Duodenal mucosa (tissue), 2 donors: Measurements from ENCODE around the gene SNTG2.
"Not testable (repeated sequence)": the region's sequence is repeated elsewhere in the genome, so short reads cannot be mapped to it uniquely, and the experiment has no call there.

Experiments
- H3K27ac ChIP-seq: one replicate; pipeline ENCODE4 v1.7.0; 2013; ENCODE audit warnings: low read depth, low read length
- H3K27me3 ChIP-seq, 2 donors: one replicate each; pipeline ENCODE4 v1.7.0; 2013; ENCODE audit warnings: low read length in 2 of 2, control low read depth in 1 of 2; ENCODE audit not compliant: insufficient read depth in 2 of 2, control insufficient read depth in 1 of 2
- H3K36me3 ChIP-seq, 2 donors: one replicate each; pipeline ENCODE4 v1.7.0; 2013; ENCODE audit warnings: low read length in 2 of 2, control low read depth in 1 of 2; ENCODE audit not compliant: insufficient read depth in 2 of 2, control insufficient read depth in 1 of 2
- H3K4me1 ChIP-seq, 2 donors: one replicate each; pipeline ENCODE4 v1.7.0; 2013; ENCODE audit warnings: low read length in 2 of 2, control low read depth in 1 of 2; ENCODE audit not compliant: insufficient read depth in 2 of 2, control insufficient read depth in 1 of 2
- H3K4me3 ChIP-seq, 2 donors: one replicate each; pipeline ENCODE4 v1.7.0; 2013; ENCODE audit warnings: low read length in 2 of 2, low read depth in 1 of 2
- H3K9ac ChIP-seq, 2 donors: one replicate each; pipeline ENCODE4 v1.7.0; 2013; ENCODE audit warnings: low read length in 2 of 2, low read depth in 1 of 2
- H3K9me3 ChIP-seq, 2 donors: one replicate each; pipeline ENCODE4 v1.7.0; 2013; ENCODE audit warnings: low read length in 2 of 2, control low read depth in 1 of 2; ENCODE audit not compliant: control insufficient read depth in 1 of 2

Gene SNTG2

DNA sequence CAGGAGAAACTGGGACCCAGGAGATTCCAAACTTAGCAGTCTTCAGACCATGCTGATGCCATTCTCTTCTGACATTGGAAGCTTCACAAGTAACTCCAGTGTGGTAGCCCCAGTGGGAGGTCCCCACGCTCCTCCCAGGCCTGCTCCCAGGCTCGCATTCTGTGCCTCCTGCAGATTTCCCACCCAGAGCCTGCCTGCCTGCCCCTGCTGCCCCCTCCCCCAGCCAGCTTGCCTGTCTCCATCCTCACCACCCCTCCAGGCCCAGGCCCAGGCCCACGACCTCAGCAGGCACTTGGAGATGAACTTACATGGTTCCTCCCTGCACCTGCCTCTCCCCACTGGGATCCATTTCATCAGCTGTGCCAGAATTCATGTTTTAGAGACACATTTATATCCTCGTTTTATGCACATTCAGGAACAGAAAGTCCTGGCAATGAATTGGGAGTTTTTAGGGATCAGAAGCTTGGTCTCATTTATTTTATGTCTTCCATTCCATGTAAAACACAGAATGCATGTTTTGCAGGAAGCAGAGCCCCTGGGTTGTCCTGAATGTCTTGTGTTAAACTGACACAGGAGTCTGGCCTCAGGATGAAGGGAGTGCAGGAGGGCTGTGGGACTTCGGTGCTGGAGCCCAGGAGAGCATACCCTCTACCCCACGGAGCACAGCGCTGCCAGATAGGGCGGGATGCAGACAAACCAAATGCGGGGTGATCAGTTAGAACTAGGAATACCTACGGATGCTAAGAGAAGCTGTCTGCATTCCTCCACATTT is 150.5 kb downstream of the SNTG2 start:
- Histone ChIP-seq H3K36me3 (no peaks in the 10 kb centered on the region), H3K27ac (no peak overlapping the region), H3K9me3 (no peaks in the 10 kb centered on the region), H3K4me1 (no peaks in the 10 kb centered on the region), H3K27me3 (no peaks in the 10 kb centered on the region), H3K9ac (no peak overlapping the region), H3K4me3 (no peak overlapping the region)

GRCh38 chr2:1101982-1102590 is 151.4 kb downstream of the SNTG2 start:
- Histone ChIP-seq H3K27me3 (no peaks in the 10 kb centered on the region), H3K9me3 (no peaks in the 10 kb centered on the region), H3K4me3 (no peak overlapping the region), H3K4me1 (no peaks in the 10 kb centered on the region), H3K36me3 (no peaks in the 10 kb centered on the region), H3K27ac (no peak overlapping the region), H3K9ac (no peak overlapping the region)

DNA sequence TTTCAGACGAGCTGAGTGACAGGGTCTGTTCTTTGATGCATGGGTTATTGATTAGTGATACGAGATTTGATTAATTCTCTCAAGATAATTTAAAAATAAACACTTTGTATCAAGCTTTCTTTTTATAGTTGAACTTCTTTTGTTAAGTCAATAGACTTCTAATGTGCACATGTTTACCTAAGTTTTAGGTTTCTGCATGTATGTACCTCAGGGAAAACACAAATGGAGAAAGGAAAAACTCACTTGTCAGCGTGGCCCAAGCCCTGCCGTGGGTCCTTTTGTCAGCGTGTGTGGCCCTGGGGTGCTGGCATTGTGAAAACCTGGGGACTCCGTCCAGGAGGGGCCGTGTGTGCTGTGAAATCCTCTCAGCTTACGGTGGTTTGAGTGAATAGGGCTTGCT is 153.7 kb downstream of the SNTG2 start:
- Histone ChIP-seq H3K27me3 (no peaks in the 10 kb centered on the region), H3K27ac (no peak overlapping the region), H3K9ac (no peak overlapping the region), H3K4me1 (no peaks in the 10 kb centered on the region), H3K4me3 (no peak overlapping the region), H3K9me3 (no peaks in the 10 kb centered on the region), H3K36me3 (no peaks in the 10 kb centered on the region)

DNA sequence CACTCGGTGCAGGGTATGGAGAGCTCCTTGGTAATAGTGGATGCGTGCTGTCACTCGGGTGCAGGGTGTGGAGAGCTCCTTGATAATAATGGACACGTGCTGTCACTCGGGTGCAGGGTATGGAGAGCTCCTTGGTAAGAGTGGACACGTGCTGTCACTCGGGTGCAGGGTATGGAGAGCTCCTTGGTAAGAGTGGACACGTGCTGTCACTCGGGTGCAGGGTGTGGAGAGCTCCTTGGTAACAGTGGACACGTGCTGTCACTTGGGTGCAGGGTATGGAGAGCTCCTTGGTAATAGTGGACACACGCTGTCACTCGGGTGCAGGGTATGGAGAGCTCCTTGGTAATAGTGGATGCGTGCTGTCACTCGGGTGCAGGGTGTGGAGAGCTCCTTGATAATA is 155.7 kb downstream of the SNTG2 start:
- H3K4me1 ChIP-seq, H3K4me3 ChIP-seq, H3K27me3 ChIP-seq, H3K9ac ChIP-seq, H3K36me3 ChIP-seq, H3K9me3 ChIP-seq, H3K27ac ChIP-seq: not testable (repeated sequence)

GRCh38 chr2:1115843-1116539 is 165.3 kb downstream of the SNTG2 start:
- Histone ChIP-seq H3K27me3 (no peaks in the 10 kb centered on the region), H3K9me3 (peaks cover 2 to 21% of the 10 kb centered on the region in 2 donors), H3K36me3 (no peaks in the 10 kb centered on the region), H3K4me3 (no peak overlapping the region), H3K9ac (no peak overlapping the region), H3K27ac (no peak overlapping the region), H3K4me1 (no peaks in the 10 kb centered on the region)

GRCh38 chr2:1117569-1117968 is 166.9 kb downstream of the SNTG2 start:
- Histone ChIP-seq H3K27me3 (no peaks in the 10 kb centered on the region), H3K4me1 (no peaks in the 10 kb centered on the region), H3K9ac (no peak overlapping the region), H3K27ac (no peak overlapping the region), H3K9me3 (peaks cover 2 to 17% of the 10 kb centered on the region in 2 donors), H3K36me3 (no peaks in the 10 kb centered on the region), H3K4me3 (no peak overlapping the region)

- H3K36me3 ChIP-seq = no peaks in the 10 kb centered on the region
- no peak overlapping the region for H3K9ac ChIP-seq
- H3K4me3 ChIP-seq = no peak overlapping the region
- no peaks in the 10 kb centered on the region for H3K27me3 ChIP-seq
- H3K9me3 ChIP-seq = no peaks in the 10 kb centered on the region
- no peak overlapping the region for H3K27ac ChIP-seq
- H3K4me1 ChIP-seq = no peaks in the 10 kb centered on the region
These were observed 174.6 kb downstream of the SNTG2 start for GRCh38 chr2:1125217-1125616.

DNA sequence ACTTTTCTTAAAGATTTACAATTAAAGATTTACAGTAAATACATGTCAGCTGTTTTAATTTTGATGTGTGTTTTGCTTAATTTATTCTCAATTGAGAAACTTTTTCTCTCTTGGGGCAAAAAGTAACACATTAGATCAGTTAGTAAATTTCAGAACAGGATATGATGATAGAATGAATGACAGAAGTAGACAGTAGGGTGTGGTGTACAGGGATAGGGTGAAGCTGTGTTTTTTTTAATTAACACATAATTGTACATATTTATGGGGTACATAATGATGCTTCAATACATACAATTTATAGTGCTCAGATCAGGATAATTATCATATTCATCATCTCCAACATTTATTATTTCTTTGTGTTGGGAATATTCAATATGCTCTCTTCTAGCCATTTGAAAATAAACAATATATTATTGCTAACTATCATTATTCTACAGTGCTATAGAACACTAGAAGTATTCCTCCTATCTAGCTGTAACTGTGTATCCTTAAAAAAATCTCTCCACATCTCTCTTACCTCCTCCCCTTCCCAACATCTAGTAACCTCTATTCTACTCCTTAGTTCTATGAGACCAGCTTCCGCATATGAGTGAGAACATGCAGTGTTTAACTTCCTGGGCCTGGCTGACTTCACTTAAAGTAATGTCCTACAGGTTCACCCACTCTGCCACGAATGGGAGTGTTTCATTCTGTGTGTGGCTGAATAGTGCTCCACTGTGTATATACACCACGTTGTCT is 175.2 kb downstream of the SNTG2 start:
- H3K4me3 ChIP-seq = no peak overlapping the region
- H3K4me1 ChIP-seq = no peaks in the 10 kb centered on the region

DNA sequence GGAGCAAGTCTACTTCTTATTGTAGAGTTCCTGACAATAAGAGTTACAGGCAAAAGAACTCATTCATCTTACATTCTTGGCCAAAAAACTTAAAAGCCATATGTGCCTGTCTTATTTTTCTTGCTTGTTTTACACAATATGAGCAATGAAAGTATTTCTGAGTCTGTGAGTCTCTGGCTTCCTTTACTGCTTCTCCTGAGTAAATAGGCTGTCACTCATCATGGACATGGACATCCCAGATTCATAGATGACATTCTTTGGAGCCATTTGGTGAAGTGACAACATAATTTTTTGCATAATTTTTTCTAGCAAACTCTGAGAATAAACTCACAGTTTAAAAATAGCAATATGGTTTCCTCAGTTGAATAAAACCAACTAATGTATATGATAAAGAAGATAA is 179.3 kb downstream of the SNTG2 start:
- Histone ChIP-seq H3K4me1 (no peaks in the 10 kb centered on the region), H3K27ac (no peak overlapping the region), H3K27me3 (no peaks in the 10 kb centered on the region), H3K36me3 (no peaks in the 10 kb centered on the region), H3K4me3 (no peak overlapping the region), H3K9ac (no peak overlapping the region), H3K9me3 (peaks cover 0 to 3% of the 10 kb centered on the region in 2 donors)

More for the DNA sequence above, 175.2 kb downstream of the SNTG2 start:
- H3K27me3 ChIP-seq = no peaks in the 10 kb centered on the region
- H3K9me3 ChIP-seq = no peaks in the 10 kb centered on the region
- no peak overlapping the region for H3K27ac ChIP-seq
- no peak overlapping the region for H3K9ac ChIP-seq
- no peaks in the 10 kb centered on the region for H3K36me3 ChIP-seq

- Histone ChIP-seq H3K27ac (no peak overlapping the region), H3K27me3 (no peaks in the 10 kb centered on the region), H3K9me3 (peaks cover 0 to 3% of the 10 kb centered on the region in 2 donors), H3K36me3 (no peaks in the 10 kb centered on the region), H3K4me1 (no peaks in the 10 kb centered on the region), H3K9ac (no peak overlapping the region), H3K4me3 (no peak overlapping the region)
These were observed 180.3 kb downstream of the SNTG2 start for GRCh38 chr2:1130922-1131321.
